Activated naive CD4-positive, alpha-beta T cell treated with anti-CD3 and anti-CD28 coated beads, Interleukin-2, amount 50 U/mL, for 24 hours (primary cell): ENCODE results near the gene TGFB1.
"Not testable (repeated sequence)": the region's sequence is repeated elsewhere in the genome, so short reads cannot be mapped to it uniquely, and the experiment has no call there.

Experiments
- H3K27ac Mint-ChIP-seq: one replicate; pipeline ENCODE4 v1.8.0; 2021; ENCODE audit warnings: mild to moderate bottlenecking, mixed read lengths
- H3K27me3 Mint-ChIP-seq: one replicate; pipeline ENCODE4 v1.8.0; 2021; ENCODE audit warnings: mixed read lengths
- H3K36me3 Mint-ChIP-seq: one replicate; pipeline ENCODE4 v1.8.0; 2021; ENCODE audit warnings: mixed read lengths
- H3K4me1 Mint-ChIP-seq: one replicate; pipeline ENCODE4 v1.8.0; 2021; ENCODE audit warnings: mixed read lengths
- H3K4me3 Mint-ChIP-seq: one replicate; pipeline ENCODE4 v1.8.0; 2021; ENCODE audit warnings: mild to moderate bottlenecking, mixed read lengths
- H3K9me3 Mint-ChIP-seq: one replicate; pipeline ENCODE4 v1.8.0; 2021; ENCODE audit warnings: mixed read lengths

The TGFB1 gene

DNA sequence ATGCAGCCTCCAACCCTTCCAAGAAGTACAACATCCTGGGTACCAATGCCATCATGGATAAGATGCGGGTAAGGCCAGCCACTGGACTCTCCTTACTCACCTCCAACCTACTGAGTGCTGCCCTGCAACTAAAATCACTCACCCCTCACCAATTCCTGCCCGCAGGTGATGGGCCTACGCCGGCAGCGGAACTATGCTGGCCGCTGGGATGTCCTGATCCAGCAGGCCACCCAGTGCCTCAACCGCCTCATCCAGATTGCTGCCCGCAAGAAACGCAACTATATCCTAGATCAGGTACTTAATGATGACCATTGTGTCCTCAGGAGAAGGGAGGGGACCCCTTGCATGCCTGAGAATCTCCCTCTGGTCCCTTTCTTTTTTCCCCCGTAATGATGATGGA is 59.3 kb downstream of the TGFB1 start:
- H3K4me1 Mint-ChIP-seq, result peaks cover 42% of the 10 kb centered on the region
- H3K36me3 Mint-ChIP-seq, result peaks cover 19% of the 10 kb centered on the region
- H3K9me3 Mint-ChIP-seq, result no peaks in the 10 kb centered on the region
- H3K27ac Mint-ChIP-seq, result no peak overlapping the region
- H3K27me3 Mint-ChIP-seq, result no peaks in the 10 kb centered on the region
- H3K4me3 Mint-ChIP-seq, result no peak overlapping the region

DNA sequence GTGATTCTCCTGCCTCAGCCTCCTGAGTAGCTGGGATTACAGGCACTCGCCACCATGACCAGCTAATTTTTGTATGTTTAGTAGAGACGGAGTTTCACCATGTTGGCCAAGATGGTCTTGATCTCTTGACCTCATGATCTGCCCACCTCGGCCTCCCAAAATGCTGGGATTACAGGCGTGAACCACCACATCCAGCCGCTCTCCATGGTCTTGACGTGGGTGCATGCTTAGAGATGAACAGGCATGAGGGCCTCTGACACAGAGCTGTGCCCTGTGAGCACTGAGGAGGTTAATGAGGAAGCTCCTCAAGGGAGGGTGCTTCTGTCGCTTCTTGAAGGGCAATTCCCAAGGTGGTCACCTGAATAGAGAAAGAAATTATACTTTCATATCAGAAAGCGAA is 63.9 kb downstream of the TGFB1 start:
- not testable (repeated sequence) for H3K4me3 Mint-ChIP-seq, H3K9me3 Mint-ChIP-seq, H3K36me3 Mint-ChIP-seq, H3K27me3 Mint-ChIP-seq, H3K27ac Mint-ChIP-seq
- H3K4me1 Mint-ChIP-seq, result peaks cover 11% of the 10 kb centered on the region

DNA sequence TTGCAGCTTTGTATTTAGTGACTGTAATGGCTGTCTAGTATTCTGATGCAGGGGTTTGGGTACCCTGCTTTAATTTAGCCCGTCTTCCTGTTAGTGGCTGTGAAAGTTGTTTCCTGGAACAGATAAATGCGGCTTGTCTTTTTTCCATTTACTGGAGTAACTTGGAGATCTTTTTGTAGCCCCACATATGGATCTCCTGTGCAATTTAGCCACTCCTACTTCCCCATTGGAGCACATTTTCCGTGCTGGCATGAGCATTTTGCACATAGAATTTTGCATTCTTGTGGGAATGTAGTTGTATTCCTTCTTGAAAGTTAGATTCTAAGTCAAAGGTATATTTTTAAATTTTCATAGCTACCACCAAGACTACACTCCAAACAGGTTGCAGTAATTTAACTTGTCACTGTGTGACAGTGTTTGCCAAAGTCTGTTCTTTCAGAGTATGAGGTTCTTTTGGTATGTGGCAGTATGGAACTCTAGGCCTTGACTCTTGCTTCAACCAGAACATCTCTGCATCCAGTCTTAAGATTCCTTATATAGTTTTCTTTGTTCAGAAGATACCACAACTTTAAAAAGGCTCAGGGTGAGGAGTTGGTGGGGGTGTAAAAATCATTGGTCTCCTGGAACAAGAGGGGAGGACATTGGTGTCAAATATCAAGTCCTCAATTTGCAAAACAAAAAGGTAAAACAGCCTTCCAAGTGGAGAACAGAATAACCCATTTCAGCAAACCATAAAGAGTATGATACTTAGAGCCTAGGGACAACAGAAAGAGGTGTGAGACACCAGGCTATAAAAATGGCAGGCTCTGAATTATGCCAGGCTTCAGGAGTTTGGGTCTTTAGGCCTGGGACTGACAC is 64.8 kb downstream of the TGFB1 start:
- H3K36me3 Mint-ChIP-seq, result peaks cover 7% of the 10 kb centered on the region
- H3K9me3 Mint-ChIP-seq, result no peaks in the 10 kb centered on the region
- H3K4me3 Mint-ChIP-seq, result no peak overlapping the region
- H3K27ac Mint-ChIP-seq, result no peak overlapping the region
- H3K27me3 Mint-ChIP-seq, result no peaks in the 10 kb centered on the region
- H3K4me1 Mint-ChIP-seq, result peaks cover 8% of the 10 kb centered on the region
